ENCODE data around the gene RUNDC3A.

RUNDC3A gene

GRCh38 chr17:44353672-44354331 lies 45.4 kb downstream of the RUNDC3A start:
- Histone ChIP-seq H3K36me3 (ENCODE audit: insufficient read depth, low read length) (peaks cover 9% of the 10 kb centered on the region; the same call in 1 of the 2 replicates), H3K9me3 (ENCODE audit: low read depth, low read length) (no peaks in the 10 kb centered on the region), H3K9ac (ENCODE audit: insufficient read length) (no peak overlapping the region), H3K27ac (no peak overlapping the region), H3K4me3 (no peak overlapping the region)
- TF ChIP-seq FOXP2 (optimal IDR thresholded peaks at IDR 0.05; ENCODE audit: control extremely low read depth, extremely low read length, insufficient read depth): no peak
- no peak for TF ChIP-seq POLR2AphosphoS5 (IDR thresholded peaks at IDR 0.05; ENCODE audit: borderline replicate concordance, low read depth, low read length)
- TF ChIP-seq EZH2 (IDR thresholded peaks at IDR 0.05): no peak
- DNase-seq (ENCODE audit: low read depth, low spot score): no peak

- no peak for DNase-seq (ENCODE audit: low read depth, low spot score)
- Histone ChIP-seq H3K9ac (ENCODE audit: insufficient read length) (no peak overlapping the region), H3K9me3 (ENCODE audit: low read depth, low read length) (no peaks in the 10 kb centered on the region), H3K27ac (no peak overlapping the region), H3K4me3 (no peak overlapping the region), H3K36me3 (ENCODE audit: insufficient read depth, low read length) (peaks cover 9% of the 10 kb centered on the region; the same call in 1 of the 2 replicates)
- TF ChIP-seq FOXP2 (optimal IDR thresholded peaks at IDR 0.05; ENCODE audit: control extremely low read depth, extremely low read length, insufficient read depth) (no peak), EZH2 (IDR thresholded peaks at IDR 0.05) (no peak), POLR2AphosphoS5 (IDR thresholded peaks at IDR 0.05; ENCODE audit: borderline replicate concordance, low read depth, low read length) (no peak)
These were observed 46.5 kb downstream of the RUNDC3A start for GRCh38 chr17:44354582-44355561.

- Histone ChIP-seq H3K9me3 (ENCODE audit: low read depth, low read length) (no peaks in the 10 kb centered on the region), H3K9ac (ENCODE audit: insufficient read length) (no peak overlapping the region)
These were observed 47.3 kb downstream of the RUNDC3A start for GRCh38 chr17:44355642-44356099.

GRCh38 chr17:44356241-44356640 lies 47.8 kb downstream of the RUNDC3A start:
- TF ChIP-seq EZH2 (IDR thresholded peaks at IDR 0.05) (no peak), POLR2AphosphoS5 (IDR thresholded peaks at IDR 0.05; ENCODE audit: borderline replicate concordance, low read depth, low read length) (no peak), FOXP2 (optimal IDR thresholded peaks at IDR 0.05; ENCODE audit: control extremely low read depth, extremely low read length, insufficient read depth) (no peak)
- no peak overlapping the region for H3K9ac ChIP-seq (ENCODE audit: insufficient read length)
- peaks cover 9% of the 10 kb centered on the region; the same call in 1 of the 2 replicates for H3K36me3 ChIP-seq (ENCODE audit: insufficient read depth, low read length)
- no peak overlapping the region for H3K4me3 ChIP-seq
- no peaks in the 10 kb centered on the region for H3K9me3 ChIP-seq (ENCODE audit: low read depth, low read length)
- DNase-seq (ENCODE audit: low read depth, low spot score): no peak
- no peak overlapping the region for H3K27ac ChIP-seq

More at GRCh38 chr17:44355642-44356099, 47.3 kb downstream of the RUNDC3A start:
- DNase-seq (ENCODE audit: low read depth, low spot score): no peak
- TF ChIP-seq POLR2AphosphoS5 (IDR thresholded peaks at IDR 0.05; ENCODE audit: borderline replicate concordance, low read depth, low read length): no peak
- TF ChIP-seq EZH2 (IDR thresholded peaks at IDR 0.05): no peak
- TF ChIP-seq FOXP2 (optimal IDR thresholded peaks at IDR 0.05; ENCODE audit: control extremely low read depth, extremely low read length, insufficient read depth): no peak
- H3K27ac ChIP-seq: no peak overlapping the region
- H3K4me3 ChIP-seq: no peak overlapping the region
- peaks cover 9% of the 10 kb centered on the region; the same call in 1 of the 2 replicates for H3K36me3 ChIP-seq (ENCODE audit: insufficient read depth, low read length)

- Histone ChIP-seq H3K27ac (no peak overlapping the region), H3K4me3 (no peak overlapping the region), H3K9me3 (ENCODE audit: low read depth, low read length) (no peaks in the 10 kb centered on the region), H3K9ac (ENCODE audit: insufficient read length) (no peak overlapping the region), H3K36me3 (ENCODE audit: insufficient read depth, low read length) (peaks cover 9% of the 10 kb centered on the region; the same call in 1 of the 2 replicates)
- DNase-seq (ENCODE audit: low read depth, low spot score): no peak
- no peak for TF ChIP-seq FOXP2 (optimal IDR thresholded peaks at IDR 0.05; ENCODE audit: control extremely low read depth, extremely low read length, insufficient read depth)
- TF ChIP-seq EZH2 (IDR thresholded peaks at IDR 0.05): no peak
- TF ChIP-seq POLR2AphosphoS5 (IDR thresholded peaks at IDR 0.05; ENCODE audit: borderline replicate concordance, low read depth, low read length): no peak
These were observed 49.7 kb downstream of the RUNDC3A start for GRCh38 chr17:44358066-44358465.

GRCh38 chr17:44359006-44359405 lies 50.6 kb downstream of the RUNDC3A start:
- H3K9ac ChIP-seq (ENCODE audit: insufficient read length): no peak overlapping the region
- peaks cover 9% of the 10 kb centered on the region; the same call in 1 of the 2 replicates for H3K36me3 ChIP-seq (ENCODE audit: insufficient read depth, low read length)
- H3K9me3 ChIP-seq (ENCODE audit: low read depth, low read length): no peaks in the 10 kb centered on the region
- TF ChIP-seq POLR2AphosphoS5 (IDR thresholded peaks at IDR 0.05; ENCODE audit: borderline replicate concordance, low read depth, low read length): no peak
- no peak for TF ChIP-seq EZH2 (IDR thresholded peaks at IDR 0.05)
- TF ChIP-seq FOXP2 (optimal IDR thresholded peaks at IDR 0.05; ENCODE audit: control extremely low read depth, extremely low read length, insufficient read depth): no peak
- no peak overlapping the region for H3K27ac ChIP-seq
- no peak overlapping the region for H3K4me3 ChIP-seq
- DNase-seq (ENCODE audit: low read depth, low spot score): no peak

GRCh38 chr17:44359458-44360143 lies 51.2 kb downstream of the RUNDC3A start:
- no peak for DNase-seq (ENCODE audit: low read depth, low spot score)
- Histone ChIP-seq H3K27ac (no peak overlapping the region), H3K9me3 (ENCODE audit: low read depth, low read length) (no peaks in the 10 kb centered on the region), H3K36me3 (ENCODE audit: insufficient read depth, low read length) (peaks cover 9% of the 10 kb centered on the region; the same call in 1 of the 2 replicates), H3K9ac (ENCODE audit: insufficient read length) (no peak overlapping the region), H3K4me3 (no peak overlapping the region)
- no peak for TF ChIP-seq FOXP2 (optimal IDR thresholded peaks at IDR 0.05; ENCODE audit: control extremely low read depth, extremely low read length, insufficient read depth)
- no peak for TF ChIP-seq EZH2 (IDR thresholded peaks at IDR 0.05)
- no peak for TF ChIP-seq POLR2AphosphoS5 (IDR thresholded peaks at IDR 0.05; ENCODE audit: borderline replicate concordance, low read depth, low read length)

Data from SK-N-MC (cell line).